Hepatocyte (in vitro differentiated cells): ENCODE results near the gene HERC2.

Experiments
- CTCF ChIP-seq: fragments of 200-600 bp; sonication (generic); IDR thresholded peaks from 2 replicates; pipeline ENCODE4 v1.5.1; 2016; ENCODE audit warnings: antibody characterized with exemption, mild to moderate bottlenecking; ENCODE audit not compliant: poor library complexity
- EZH2 ChIP-seq: fragments of 200-600 bp; sonication (generic); IDR thresholded peaks from 2 replicates; pipeline ENCODE4 v1.6.1; 2016; ENCODE audit warnings: antibody characterized with exemption, mild to moderate bottlenecking, borderline replicate concordance

- no peak for TF ChIP-seq EZH2
- TF ChIP-seq CTCF = no peak
Observed at GRCh38 chr15:28113394-28114113, 208.4 kb downstream of the HERC2 start.
